Lower leg skin (tissue), 3 donors: ENCODE results near the gene AJAP1.

Source experiments
- CTCF ChIP-seq, 3 donors: fragments of 450-650 bp; IDR thresholded peaks; one replicate each; pipeline ENCODE4 v1.5.1; 2016; ENCODE audit warnings: antibody characterized with exemption in 3 of 3, mild to moderate bottlenecking in 3 of 3, moderate library complexity in 2 of 3
- POLR2A ChIP-seq, 2 donors: fragments of 450-650 bp; IDR thresholded peaks; one replicate each; pipeline ENCODE4 v1.6.1; 2016 to 2017; ENCODE audit warnings: antibody characterized with exemption in 2 of 2, mild to moderate bottlenecking in 1 of 2, moderate library complexity in 1 of 2

GRCh38 chr1:4622821-4623220, 31.6 kb upstream of the AJAP1 start:
- TF ChIP-seq CTCF (IDR thresholded peaks at IDR 0.05) (no peak), POLR2A (IDR thresholded peaks at IDR 0.05) (no peak)
